ENCODE results near the gene SPINDOC.

The SPINDOC gene

GRCh38 chr11:63874511-63874910 lies 61.3 kb downstream of the SPINDOC start:
- ChIA-PET POLR2A (no interaction called here), CTCF (interaction anchor here (1.1 to 1.7 kb wide), 2 partner anchors 8 to 166 kb away, joined by 3 to 6 read pairs; no protein-coding TSS in a partner anchor)
- no peak for DNase-seq (ENCODE audit: low read depth, low spot score)
- no peak overlapping the region for H3K4me3 ChIP-seq (ENCODE audit: low read depth, low read length)
- no peak for TF ChIP-seq CTCF (IDR thresholded peaks at IDR 0.05; ENCODE audit: insufficient read depth, low read length, missing control alignments)

- CTCF ChIA-PET = interaction anchor here (1.1 to 1.5 kb wide), 6 partner anchors 10 to 165 kb away, joined by 3 to 5 read pairs (median 3); partner anchors contain the start of gene MARK2
- no peak for DNase-seq (ENCODE audit: low read depth, low spot score)
Measured at GRCh38 chr11:63875506-63876065, 62.3 kb downstream of the SPINDOC start.

GRCh38 chr11:63876616-63877015 lies 63.4 kb downstream of the SPINDOC start:
- H3K4me3 ChIP-seq (ENCODE audit: low read depth, low read length) = no peak overlapping the region
- POLR2A ChIA-PET = interaction anchor here (1.9 kb wide), 1 partner anchor 31 kb away, joined by 4 read pairs; no protein-coding TSS in a partner anchor
- no peak for TF ChIP-seq CTCF (IDR thresholded peaks at IDR 0.05; ENCODE audit: insufficient read depth, low read length, missing control alignments)
- DNase-seq (ENCODE audit: low read depth, low spot score) = no peak
- CTCF ChIA-PET = interaction anchor here (1.1 to 1.5 kb wide), 4 partner anchors 14 to 40 kb away, joined by 3 to 5 read pairs (median 3); partner anchors contain the start of gene MARK2

More at GRCh38 chr11:63875506-63876065, 62.3 kb downstream of the SPINDOC start:
- H3K4me3 ChIP-seq (ENCODE audit: low read depth, low read length) = no peak overlapping the region
- TF ChIP-seq CTCF (IDR thresholded peaks at IDR 0.05; ENCODE audit: insufficient read depth, low read length, missing control alignments) = no peak
- POLR2A ChIA-PET = interaction anchor here (1.9 kb wide), 1 partner anchor 30 kb away, joined by 4 read pairs; no protein-coding TSS in a partner anchor
